H9 (cell line): ENCODE data around the gene ZNF117. TPM values are rescaled to one million over a fixed set of nuclear protein-coding genes. Genes with fewer than 3 reads are reported as not detected.
"Not testable (repeated sequence)": the region's sequence is repeated elsewhere in the genome, so short reads cannot be mapped to it uniquely, and the experiment has no call there.

Source experiments
- DNase-seq: peaks from one replicate; pipeline ENCODE4 v3.0.0-alpha.2; 2017
- H2AFZ ChIP-seq: one replicate; pipeline ENCODE4 v1.6.1; 2013; ENCODE audit warnings: mild to moderate bottlenecking, low read length, control low read depth, moderate library complexity
- H2AK5ac ChIP-seq: 2 replicates; pipeline ENCODE4 v1.6.1; 2013; ENCODE audit warnings: low read length, control low read depth, mixed read lengths; ENCODE audit not compliant: insufficient read length
- H2BK120ac ChIP-seq: one replicate; pipeline ENCODE4 v1.6.1; 2013; ENCODE audit warnings: low read depth, mild to moderate bottlenecking, low read length, control low read depth, inconsistent platforms; ENCODE audit not compliant: poor library complexity, severe bottlenecking
- H2BK12ac ChIP-seq: 2 replicates; pipeline ENCODE4 v1.6.1; 2013; ENCODE audit warnings: low read length, control low read depth, mixed read lengths, low read depth; ENCODE audit not compliant: insufficient read length
- H2BK15ac ChIP-seq: 2 replicates; pipeline ENCODE4 v1.6.1; 2013; ENCODE audit warnings: low read depth, low read length, control low read depth
- H2BK20ac ChIP-seq: one replicate; pipeline ENCODE4 v1.6.1; 2013; ENCODE audit warnings: low read depth, mild to moderate bottlenecking, low read length, control low read depth, inconsistent platforms; ENCODE audit not compliant: poor library complexity, severe bottlenecking
- H2BK5ac ChIP-seq: 2 replicates; pipeline ENCODE4 v1.6.1; 2013; ENCODE audit warnings: low read length, control low read depth, mixed read lengths; ENCODE audit not compliant: insufficient read length
- H3K14ac ChIP-seq: 2 replicates; pipeline ENCODE4 v1.6.1; 2013; ENCODE audit warnings: low read length, control low read depth; ENCODE audit not compliant: insufficient read depth
- H3K18ac ChIP-seq: 2 replicates; pipeline ENCODE4 v1.6.1; 2013; ENCODE audit warnings: low read depth, mild to moderate bottlenecking, mixed read lengths, low read length, control low read depth; ENCODE audit not compliant: insufficient read length
- H3K23ac ChIP-seq: 2 replicates; pipeline ENCODE4 v1.6.1; 2013; ENCODE audit warnings: low read length, control low read depth, mixed read lengths, low read depth; ENCODE audit not compliant: insufficient read length
- H3K23me2 ChIP-seq: 2 replicates; pipeline ENCODE4 v1.6.1; 2013; ENCODE audit warnings: low read depth, mild to moderate bottlenecking, mixed read lengths, low read length, control low read depth; ENCODE audit not compliant: insufficient read length, poor library complexity, severe bottlenecking
- H3K27ac ChIP-seq: 2 replicates; pipeline ENCODE4 v1.5.1; 2013; ENCODE audit warnings: low read length, control low read depth, mixed read lengths, low read depth; ENCODE audit not compliant: insufficient read length
- H3K27me3 ChIP-seq: 2 replicates; pipeline ENCODE4 v1.6.1; 2013; ENCODE audit warnings: low read length, control low read depth, inconsistent platforms; ENCODE audit not compliant: insufficient read depth
- H3K4ac ChIP-seq: 2 replicates; pipeline ENCODE4 v1.6.1; 2013; ENCODE audit warnings: low read depth, mild to moderate bottlenecking, control low read depth, inconsistent platforms, low read length, moderate library complexity
- H3K4me1 ChIP-seq: 2 replicates; pipeline ENCODE4 v1.6.1; 2013; ENCODE audit warnings: low read length, control low read depth, inconsistent platforms; ENCODE audit not compliant: insufficient read depth
- H3K4me2 ChIP-seq: 2 replicates; pipeline ENCODE4 v1.6.1; 2013; ENCODE audit warnings: low read length, control low read depth, mixed read lengths; ENCODE audit not compliant: insufficient read length, insufficient read depth
- H3K56ac ChIP-seq: 2 replicates; pipeline ENCODE4 v1.6.1; 2013; ENCODE audit warnings: low read depth, mild to moderate bottlenecking, mixed read lengths, low read length, control low read depth; ENCODE audit not compliant: insufficient read length
- H3K79me1 ChIP-seq: 2 replicates; pipeline ENCODE4 v1.6.1; 2013; ENCODE audit warnings: low read depth, mild to moderate bottlenecking, moderate library complexity, low read length, control low read depth, inconsistent platforms; ENCODE audit not compliant: insufficient read depth, poor library complexity, severe bottlenecking
- H3K79me2 ChIP-seq: 2 replicates; pipeline ENCODE4 v1.6.1; 2013; ENCODE audit warnings: low read length, control low read depth, inconsistent platforms; ENCODE audit not compliant: insufficient read depth
- H3K9ac ChIP-seq: 2 replicates; pipeline ENCODE4 v1.6.1; 2013; ENCODE audit warnings: low read length, control low read depth, mixed read lengths; ENCODE audit not compliant: insufficient read length; ENCODE audit errors: extremely low read depth
- H3K9me3 ChIP-seq: one replicate; pipeline ENCODE4 v1.6.1; 2013; ENCODE audit warnings: low read depth, low read length, inconsistent platforms; ENCODE audit not compliant: control insufficient read depth
- H3T11ph ChIP-seq: one replicate; pipeline ENCODE4 v1.6.1; 2013; ENCODE audit warnings: mild to moderate bottlenecking, low read length, control low read depth, inconsistent platforms
- H4K20me1 ChIP-seq: one replicate; pipeline ENCODE4 v1.6.1; 2013; ENCODE audit not compliant: control insufficient read depth, insufficient read length, insufficient read depth
- H4K5ac ChIP-seq: 2 replicates; pipeline ENCODE4 v1.6.1; 2013; ENCODE audit warnings: low read depth, mild to moderate bottlenecking, mixed read lengths, low read length, control low read depth; ENCODE audit not compliant: insufficient read length
- H4K8ac ChIP-seq: replicated peaks from 2 replicates; pipeline ENCODE4 v1.6.1; 2013; ENCODE audit warnings: low read length, control low read depth, mixed read lengths, low read depth; ENCODE audit not compliant: insufficient read length
- H4K91ac ChIP-seq: 2 replicates; pipeline ENCODE4 v1.6.1; 2013; ENCODE audit warnings: low read depth, mild to moderate bottlenecking, moderate library complexity, mixed read lengths, low read length, control low read depth; ENCODE audit not compliant: insufficient read length
- H3K27ac Mint-ChIP-seq, 3 experiments: 2 replicates in 2 of 3; 3 replicates in 1 of 3; pipeline ENCODE4 v1.8.0; 2020 to 2021; ENCODE audit warnings: mixed read lengths in 3 of 3, mild to moderate bottlenecking in 1 of 3, moderate library complexity in 1 of 3
- H3K27me3 Mint-ChIP-seq: 2 replicates; pipeline ENCODE4 v1.8.0; 2021; ENCODE audit warnings: low read depth, mild to moderate bottlenecking, moderate library complexity, mixed read lengths
- H3K36me3 Mint-ChIP-seq, 3 experiments: 2 replicates in 2 of 3; 3 replicates in 1 of 3; pipeline ENCODE4 v1.8.0; 2020 to 2021; ENCODE audit warnings: low read depth in 3 of 3, mixed read lengths in 3 of 3; ENCODE audit not compliant: insufficient read depth in 1 of 3
- H3K4me1 Mint-ChIP-seq, 2 experiments: 2 replicates each; pipeline ENCODE4 v1.8.0; 2020; ENCODE audit warnings: mixed read lengths in 2 of 2
- H3K4me3 Mint-ChIP-seq, 2 experiments: 2 replicates in 1 of 2; 3 replicates in 1 of 2; pipeline ENCODE4 v1.8.0; 2020 to 2021; ENCODE audit warnings: mild to moderate bottlenecking in 2 of 2, mixed read lengths in 2 of 2, moderate library complexity in 1 of 2
- H3K9me3 Mint-ChIP-seq, 2 experiments: 2 replicates in 1 of 2; 3 replicates in 1 of 2; pipeline ENCODE4 v1.8.0; 2020; ENCODE audit warnings: mild to moderate bottlenecking in 2 of 2, mixed read lengths in 2 of 2, moderate library complexity in 1 of 2
- WGBS: extraction: QIAGEN DNeasy Blood & Tissue Kit; methylation state at CpG from one replicate; pipeline ENCODE4 v1.1.7; 2013; ENCODE audit warnings: missing lambda C conversion rate, low lambda C conversion rate, mixed read lengths; ENCODE audit not compliant: insufficient read length; ENCODE audit errors: extremely low coverage; 5-methylcytosine and 5-hydroxymethylcytosine counted together
- total RNA-seq: library from RNA; stranded (reverse); gene quantifications from 2 replicates; pipeline ENCODE4 v1.2.1, GENCODE V29; 2021

ZNF117 gene
- total RNA-seq, 1 experiment from 2014 or later = 13.6 TPM

- not testable (repeated sequence) for H2AFZ ChIP-seq, H3K36me3 Mint-ChIP-seq, H3K14ac ChIP-seq, H3K4ac ChIP-seq, H3K9me3 ChIP-seq, H3K27ac Mint-ChIP-seq, H3K27me3 ChIP-seq, H2BK20ac ChIP-seq, H3K4me2 ChIP-seq, H3K4me1 ChIP-seq, H3T11ph ChIP-seq, H2BK120ac ChIP-seq, H3K23me2 ChIP-seq, H3K9ac ChIP-seq, H2AK5ac ChIP-seq, H4K20me1 ChIP-seq, H2BK5ac ChIP-seq, H4K8ac ChIP-seq, H3K27ac ChIP-seq, H3K4me1 Mint-ChIP-seq, H3K9me3 Mint-ChIP-seq, H3K79me1 ChIP-seq, H3K27me3 Mint-ChIP-seq, H3K18ac ChIP-seq, H3K23ac ChIP-seq, DNase-seq, H3K4me3 Mint-ChIP-seq, H3K56ac ChIP-seq, H2BK15ac ChIP-seq, H2BK12ac ChIP-seq, H3K79me2 ChIP-seq, H4K5ac ChIP-seq, H4K91ac ChIP-seq
- no CpG with 5 or more reads among the region's 6 CpGs for WGBS
These were observed 50.8 kb downstream of the ZNF117 start for GRCh38 chr7:64940021-64940420.
